ENCODE results near the gene WDFY4. TPM values are rescaled to one million over a fixed set of nuclear protein-coding genes. Genes with fewer than 3 reads are reported as not detected.

WDFY4 gene
- total and polyA plus RNA-seq, 2 donors (not counting 3 experiments of a cell fraction or from before 2014, with no cell fraction given) = 10.1 to 10.2 TPM

DNA sequence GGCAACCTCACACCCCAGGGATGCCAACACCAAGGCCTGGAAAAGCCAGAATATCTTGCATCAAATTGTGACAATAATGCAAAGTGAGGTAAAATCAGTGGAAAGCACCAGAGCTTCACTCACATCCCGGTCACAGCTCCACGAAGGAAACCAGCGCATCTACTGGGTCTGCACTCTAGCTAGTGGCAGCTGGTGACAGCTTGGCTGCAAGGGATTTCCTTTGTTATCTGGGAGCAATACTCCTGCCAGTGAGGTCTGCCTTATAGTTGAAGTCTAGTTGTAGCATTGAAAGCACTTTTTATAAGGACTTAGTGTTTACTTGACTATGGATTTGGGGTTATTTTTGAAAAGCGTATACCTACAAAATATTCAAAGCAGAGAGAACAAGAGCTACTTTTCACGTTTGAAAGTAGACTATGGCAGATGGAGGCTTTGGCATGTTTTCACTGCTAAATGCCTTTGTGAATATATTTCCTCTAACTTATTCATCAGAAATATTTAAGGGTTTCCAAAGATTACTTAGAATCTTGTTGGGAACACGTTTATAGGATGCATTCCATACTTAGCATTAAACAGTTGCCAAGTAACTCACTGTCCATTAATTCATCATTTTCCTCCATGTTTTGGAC is 26.1 kb downstream of the WDFY4 start:
- no TSS peak for BruUV-seq (replicated peaks)
- POLR2A ChIA-PET = no interaction called here
- DNase-seq (ENCODE audit: low read depth, low spot score) = no peak
- no peak for FAIRE-seq
- H4K20me1 ChIP-seq (replicated peaks; ENCODE audit: control insufficient read depth, extremely low read depth, insufficient read depth, low read length) = no peaks in the 10 kb centered on the region
- H3K4me2 ChIP-seq (ENCODE audit: insufficient read depth, low read length) = no peak overlapping the region
- H3K9me3 ChIP-seq (replicated peaks; ENCODE audit: control insufficient read depth, insufficient read depth, low read length) = no peaks in the 10 kb centered on the region
- H3K27me3 ChIP-seq (ENCODE audit: control insufficient read depth in 2 of 2, insufficient read depth in 2 of 2, low read length in 2 of 2) = peaks cover 0 to 16% of the 10 kb centered on the region in 2 experiments
- intact Hi-C loops (cut with micrococcal nuclease) = no loop called here
- TF ChIP-seq MYC (IDR thresholded peaks at IDR 0.05; ENCODE audit: low read depth, low read length) (no peak), GATA2 (IDR thresholded peaks at IDR 0.05; ENCODE audit: insufficient read depth, insufficient read length, low read depth, low read length) (no peak), EZH2 (IDR thresholded peaks at IDR 0.05; ENCODE audit: borderline replicate concordance, low read depth, low read length, severe bottlenecking) (no peak), JUN (IDR thresholded peaks at IDR 0.05; ENCODE audit: borderline replicate concordance, insufficient read depth, insufficient read length, low read depth) (no peak), POLR2AphosphoS5 (IDR thresholded peaks at IDR 0.05; ENCODE audit: insufficient read depth, low read depth, low read length) (no peak), POLR2A (IDR thresholded peaks at IDR 0.05; ENCODE audit: low read depth, low read length) (no peak), FOS (IDR thresholded peaks at IDR 0.05; ENCODE audit: borderline replicate concordance, insufficient read depth, low read length) (no peak)
- TF ChIP-seq, protein P1, sequence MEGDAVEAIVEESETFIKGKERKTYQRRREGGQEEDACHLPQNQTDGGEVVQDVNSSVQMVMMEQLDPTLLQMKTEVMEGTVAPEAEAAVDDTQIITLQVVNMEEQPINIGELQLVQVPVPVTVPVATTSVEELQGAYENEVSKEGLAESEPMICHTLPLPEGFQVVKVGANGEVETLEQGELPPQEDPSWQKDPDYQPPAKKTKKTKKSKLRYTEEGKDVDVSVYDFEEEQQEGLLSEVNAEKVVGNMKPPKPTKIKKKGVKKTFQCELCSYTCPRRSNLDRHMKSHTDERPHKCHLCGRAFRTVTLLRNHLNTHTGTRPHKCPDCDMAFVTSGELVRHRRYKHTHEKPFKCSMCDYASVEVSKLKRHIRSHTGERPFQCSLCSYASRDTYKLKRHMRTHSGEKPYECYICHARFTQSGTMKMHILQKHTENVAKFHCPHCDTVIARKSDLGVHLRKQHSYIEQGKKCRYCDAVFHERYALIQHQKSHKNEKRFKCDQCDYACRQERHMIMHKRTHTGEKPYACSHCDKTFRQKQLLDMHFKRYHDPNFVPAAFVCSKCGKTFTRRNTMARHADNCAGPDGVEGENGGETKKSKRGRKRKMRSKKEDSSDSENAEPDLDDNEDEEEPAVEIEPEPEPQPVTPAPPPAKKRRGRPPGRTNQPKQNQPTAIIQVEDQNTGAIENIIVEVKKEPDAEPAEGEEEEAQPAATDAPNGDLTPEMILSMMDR (IDR thresholded peaks at IDR 0.05; ENCODE audit: extremely low read depth in 1 of 2, insufficient read depth in 1 of 2, low read depth in 1 of 2, low read length in 2 of 2) = no peak
- TF ChIP-seq, protein P2, sequence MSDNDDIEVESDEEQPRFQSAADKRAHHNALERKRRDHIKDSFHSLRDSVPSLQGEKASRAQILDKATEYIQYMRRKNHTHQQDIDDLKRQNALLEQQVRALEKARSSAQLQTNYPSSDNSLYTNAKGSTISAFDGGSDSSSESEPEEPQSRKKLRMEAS (IDR thresholded peaks at IDR 0.05; ENCODE audit: insufficient read depth, insufficient read length) = no peak
- no peak overlapping the region for H3K4me3 ChIP-seq (replicated peaks in 1 of 3; ENCODE audit: insufficient read depth in 1 of 3, low read depth in 1 of 3, low read length in 3 of 3)
- H3K36me3 ChIP-seq (ENCODE audit: control insufficient read depth in 2 of 2, extremely low read depth in 1 of 2, insufficient read depth in 2 of 2, low read length in 2 of 2) = no peaks in the 10 kb centered on the region
- CTCF ChIA-PET = no interaction called here
- H3K9ac ChIP-seq (replicated peaks; ENCODE audit: extremely low read depth, insufficient read depth, low read length) = no peak overlapping the region
- dilution Hi-C loops (cut with MboI; ENCODE audit: extremely low pct_ligation_motif_present, low sequenced_read_pairs) = no loop called here
- H3K27ac ChIP-seq (ENCODE audit: insufficient read depth, low read depth, low read length) = no peak overlapping the region
- H3K4me1 ChIP-seq (ENCODE audit: control insufficient read depth, extremely low read depth, insufficient read depth, low read length) = no peaks in the 10 kb centered on the region
- no peaks in the 10 kb centered on the region for H3K79me2 ChIP-seq (ENCODE audit: control insufficient read depth, insufficient read depth, low read length)
- H3K9me1 ChIP-seq (replicated peaks; ENCODE audit: control insufficient read depth, extremely low read depth, insufficient read depth, low read length) = no peaks in the 10 kb centered on the region
- H2AFZ ChIP-seq (ENCODE audit: low read depth, low read length) = no peak overlapping the region
